Measurements from ENCODE around the gene LPCAT1. TPM values are rescaled to one million over a fixed set of nuclear protein-coding genes. Genes with fewer than 3 reads are reported as not detected.

LPCAT1 gene
- total RNA-seq, 2 donors from 2014 or later, result 78.5 to 124 TPM

GRCh38 chr5:1470762-1471211 is 53.0 kb downstream of the LPCAT1 start:
- H3K27me3 Mint-ChIP-seq (ENCODE audit: insufficient read depth), result no peaks in the 10 kb centered on the region
- WGBS, 2 experiments (ENCODE audit: insufficient coverage in 1 of 2, insufficient read length in 1 of 2), result 86 to 93% methylated on average over 13 to 18 of the region's 18 CpGs
- H3K27ac Mint-ChIP-seq, result no peak overlapping the region
- no peak overlapping the region for H3K9ac ChIP-seq (ENCODE audit: extremely low read depth, low read length, poor library complexity, severe bottlenecking)
- H3K36me3 Mint-ChIP-seq (ENCODE audit: low read depth), result peaks cover 56% of the 10 kb centered on the region
- DNase-seq, result peak; percentile 38
- no peaks in the 10 kb centered on the region for H3K4me1 ChIP-seq (ENCODE audit: control insufficient read depth, insufficient read depth, low read length)
- H3K36me3 ChIP-seq (ENCODE audit: control insufficient read depth, insufficient read depth, low read length), result peaks cover 19% of the 10 kb centered on the region
- peak overlapping the region; percentile 22 for H3K27ac ChIP-seq (ENCODE audit: low read depth, low read length)
- TF ChIP-seq, protein P1, sequence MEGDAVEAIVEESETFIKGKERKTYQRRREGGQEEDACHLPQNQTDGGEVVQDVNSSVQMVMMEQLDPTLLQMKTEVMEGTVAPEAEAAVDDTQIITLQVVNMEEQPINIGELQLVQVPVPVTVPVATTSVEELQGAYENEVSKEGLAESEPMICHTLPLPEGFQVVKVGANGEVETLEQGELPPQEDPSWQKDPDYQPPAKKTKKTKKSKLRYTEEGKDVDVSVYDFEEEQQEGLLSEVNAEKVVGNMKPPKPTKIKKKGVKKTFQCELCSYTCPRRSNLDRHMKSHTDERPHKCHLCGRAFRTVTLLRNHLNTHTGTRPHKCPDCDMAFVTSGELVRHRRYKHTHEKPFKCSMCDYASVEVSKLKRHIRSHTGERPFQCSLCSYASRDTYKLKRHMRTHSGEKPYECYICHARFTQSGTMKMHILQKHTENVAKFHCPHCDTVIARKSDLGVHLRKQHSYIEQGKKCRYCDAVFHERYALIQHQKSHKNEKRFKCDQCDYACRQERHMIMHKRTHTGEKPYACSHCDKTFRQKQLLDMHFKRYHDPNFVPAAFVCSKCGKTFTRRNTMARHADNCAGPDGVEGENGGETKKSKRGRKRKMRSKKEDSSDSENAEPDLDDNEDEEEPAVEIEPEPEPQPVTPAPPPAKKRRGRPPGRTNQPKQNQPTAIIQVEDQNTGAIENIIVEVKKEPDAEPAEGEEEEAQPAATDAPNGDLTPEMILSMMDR (conservative IDR thresholded peaks at IDR 0.05), result no peak
- H3K4me1 Mint-ChIP-seq, result no peaks in the 10 kb centered on the region
- no peak overlapping the region for H3K4me3 ChIP-seq (ENCODE audit: low read length)
- H3K27me3 ChIP-seq (ENCODE audit: control insufficient read depth, insufficient read depth, low read length, poor library complexity, severe bottlenecking), result no peaks in the 10 kb centered on the region
- H3K4me3 Mint-ChIP-seq, result no peak overlapping the region
- H3K9me3 ChIP-seq (ENCODE audit: control insufficient read depth, low read length), result no peaks in the 10 kb centered on the region
- peaks cover 3% of the 10 kb centered on the region for H3K9me3 Mint-ChIP-seq

GRCh38 chr5:1468629-1469527 is 54.9 kb downstream of the LPCAT1 start:
- 93 to 94% methylated on average over 21 to 28 of the region's 28 CpGs for WGBS, 2 experiments (ENCODE audit: insufficient coverage in 1 of 2, insufficient read length in 1 of 2)
- Histone ChIP-seq H3K27me3 (ENCODE audit: control insufficient read depth, insufficient read depth, low read length, poor library complexity, severe bottlenecking) (no peaks in the 10 kb centered on the region), H3K36me3 (ENCODE audit: control insufficient read depth, insufficient read depth, low read length) (peaks cover 33% of the 10 kb centered on the region), H3K4me1 (ENCODE audit: control insufficient read depth, insufficient read depth, low read length) (no peaks in the 10 kb centered on the region), H3K9me3 (ENCODE audit: control insufficient read depth, low read length) (peaks cover 12% of the 10 kb centered on the region), H3K9ac (ENCODE audit: extremely low read depth, low read length, poor library complexity, severe bottlenecking) (peak overlapping the region; percentile 6), H3K4me3 (ENCODE audit: low read length) (no peak overlapping the region), H3K27ac (ENCODE audit: low read depth, low read length) (no peak overlapping the region)
- TF ChIP-seq, protein P1 (conservative IDR thresholded peaks at IDR 0.05), result peak; percentile 39
- H3K9me3 Mint-ChIP-seq, result peaks cover 8% of the 10 kb centered on the region
- no peaks in the 10 kb centered on the region for H3K4me1 Mint-ChIP-seq
- DNase-seq, result peak; percentile 55
- H3K27ac Mint-ChIP-seq, result peak overlapping the region; percentile 76
- H3K36me3 Mint-ChIP-seq (ENCODE audit: low read depth), result peaks cover 68% of the 10 kb centered on the region
- no peak overlapping the region for H3K4me3 Mint-ChIP-seq
- no peaks in the 10 kb centered on the region for H3K27me3 Mint-ChIP-seq (ENCODE audit: insufficient read depth)

DNA sequence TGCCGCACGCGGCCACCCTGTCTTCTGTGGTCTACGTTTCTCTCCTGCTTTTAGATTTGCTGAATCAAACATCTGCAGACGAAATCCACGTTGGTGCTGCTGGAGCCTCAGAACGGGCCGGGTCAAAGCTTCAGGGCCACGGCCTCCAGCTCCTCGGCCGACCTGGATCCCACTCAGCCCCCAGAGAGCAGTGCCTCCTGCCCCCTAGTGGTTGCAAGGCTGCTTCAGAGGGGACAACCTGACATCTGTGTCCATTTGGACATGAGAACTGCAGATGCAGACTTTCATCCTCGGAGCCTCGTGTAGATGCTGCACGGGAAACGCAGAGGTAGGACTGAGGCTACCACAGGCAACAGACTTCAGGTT is 55.5 kb downstream of the LPCAT1 start:
- no peaks in the 10 kb centered on the region for H3K27me3 Mint-ChIP-seq (ENCODE audit: insufficient read depth)
- peak overlapping the region; percentile 76 for H3K27ac Mint-ChIP-seq
- Histone ChIP-seq H3K4me3 (ENCODE audit: low read length) (no peak overlapping the region), H3K4me1 (ENCODE audit: control insufficient read depth, insufficient read depth, low read length) (no peaks in the 10 kb centered on the region), H3K27me3 (ENCODE audit: control insufficient read depth, insufficient read depth, low read length, poor library complexity, severe bottlenecking) (no peaks in the 10 kb centered on the region), H3K9ac (ENCODE audit: extremely low read depth, low read length, poor library complexity, severe bottlenecking) (peak overlapping the region; percentile 6), H3K27ac (ENCODE audit: low read depth, low read length) (no peak overlapping the region), H3K36me3 (ENCODE audit: control insufficient read depth, insufficient read depth, low read length) (peaks cover 38% of the 10 kb centered on the region), H3K9me3 (ENCODE audit: control insufficient read depth, low read length) (peaks cover 12% of the 10 kb centered on the region)
- TF ChIP-seq, protein P1 (conservative IDR thresholded peaks at IDR 0.05), result peak; percentile 90
- H3K4me1 Mint-ChIP-seq, result no peaks in the 10 kb centered on the region
- no peak overlapping the region for H3K4me3 Mint-ChIP-seq
- peaks cover 70% of the 10 kb centered on the region for H3K36me3 Mint-ChIP-seq (ENCODE audit: low read depth)
- DNase-seq, result peak; percentile 89
- peaks cover 8% of the 10 kb centered on the region for H3K9me3 Mint-ChIP-seq
- WGBS, 2 experiments (ENCODE audit: insufficient coverage in 1 of 2, insufficient read length in 1 of 2), result 90 to 94% methylated on average over 14 to 15 of the region's 15 CpGs

All from endodermal cell (in vitro differentiated cells).